GM12878 (cell line): Measurements from ENCODE around the gene TMEM201. TPM values are rescaled to one million over a fixed set of nuclear protein-coding genes. Genes with fewer than 3 reads are reported as not detected.

Experiments
- ATAC-seq: fragments of 200-7000 bp; cut with Tn5 transposase; 3 replicates; pipeline ENCODE4 v1.9.1; 2020; ENCODE audit warnings: mild to moderate bottlenecking, moderate library complexity
- BruUV-seq: library from RNA; stranded (reverse); fragments of 400-500 nt; replicated peaks from 2 replicates; lab custom pipeline; 2021; lab: Mats Ljungman, UMichigan
- CTCF ChIA-PET: fragments of 300-600 bp; sonication (Branson Sonifier 250); formaldehyde crosslinking; extraction: SDS; loops from one replicate; lab custom pipeline; 2021; ENCODE audit warnings: inconsistent platforms; lab: Yijun Ruan, JAX
- POLR2A ChIA-PET: fragments of 350-600 bp; formaldehyde crosslinking; extraction: SDS; loops from one replicate; lab custom pipeline; 2021; ENCODE audit warnings: inconsistent platforms; lab: Charles Lee
- RAD21 ChIA-PET: fragments of 300-600 bp; sonication (Branson Sonifier 250); formaldehyde crosslinking; loops from one replicate; lab custom pipeline; 2023; ENCODE audit warnings: antibody characterized with exemption; ENCODE audit not compliant: unreplicated experiment; lab: Charles Lee
- SMC1A ChIA-PET: fragments of 300-600 bp; sonication (Branson Sonifier 250); formaldehyde crosslinking; loops from one replicate; lab custom pipeline; 2023; ENCODE audit not compliant: unreplicated experiment, uncharacterized antibody; lab: Charles Lee
- DNase-seq: peaks from one replicate; pipeline ENCODE4 v3.0.0-alpha.2; 2011; ENCODE audit warnings: low read depth, low spot score
- FAIRE-seq: peaks from 3 replicates; lab custom pipeline; 2011; peaks lifted over from hg19 to GRCh38; lab: Jason Lieb, UNC
- H2AFZ ChIP-seq: 2 replicates; pipeline ENCODE4 v1.6.0; 2011; ENCODE audit warnings: low read depth, low read length, control low read depth; ENCODE audit not compliant: control insufficient read depth
- H3K27ac ChIP-seq: 2 replicates; pipeline ENCODE4 v1.5.1; 2011; ENCODE audit warnings: control low read depth; ENCODE audit not compliant: control insufficient read depth, insufficient read depth
- H3K27me3 ChIP-seq, 2 experiments: replicated peaks in 1 of 2; 2 replicates each; pipeline versions ENCODE4 v1.6.0 to v1.6.1; 2011; ENCODE audit warnings: low read length in 1 of 2; ENCODE audit not compliant: control insufficient read depth in 2 of 2, insufficient read depth in 2 of 2
- H3K36me3 ChIP-seq, 2 experiments: 2 replicates each; pipeline ENCODE4 v1.5.1; 2011; ENCODE audit warnings: low read length in 1 of 2; ENCODE audit not compliant: control insufficient read depth in 2 of 2, insufficient read depth in 2 of 2
- H3K4me1 ChIP-seq: 2 replicates; pipeline ENCODE4 v1.6.1; 2011; ENCODE audit warnings: mild to moderate bottlenecking, low read length, moderate library complexity, mixed read lengths; ENCODE audit not compliant: control insufficient read depth, insufficient read depth
- H3K4me2 ChIP-seq: 2 replicates; pipeline ENCODE4 v1.6.0; 2011; ENCODE audit warnings: control low read depth; ENCODE audit not compliant: control insufficient read depth, insufficient read depth
- H3K4me3 ChIP-seq: fragments of 200-600 bp; sonication (generic); 2 replicates; pipeline ENCODE4 v1.5.1; 2016
- H3K79me2 ChIP-seq: 2 replicates; pipeline ENCODE4 v1.6.0; 2011; ENCODE audit warnings: low read length; ENCODE audit not compliant: control insufficient read depth, insufficient read depth
- H3K9ac ChIP-seq: 2 replicates; pipeline ENCODE4 v1.8.0; 2011; ENCODE audit warnings: low read length, control low read depth, mixed read lengths; ENCODE audit not compliant: control insufficient read depth, insufficient read depth
- H3K9me3 ChIP-seq: replicated peaks from 3 replicates; pipeline ENCODE4 v1.5.1; 2011; ENCODE audit warnings: mild to moderate bottlenecking, low read length; ENCODE audit not compliant: control insufficient read depth, insufficient read depth
- H4K20me1 ChIP-seq: 2 replicates; pipeline ENCODE4 v1.6.0; 2011; ENCODE audit not compliant: control insufficient read depth, insufficient read depth
- CBX3 ChIP-seq: fragments of 200-600 bp; sonication (generic); IDR thresholded peaks from 2 replicates; pipeline ENCODE4 v1.6.1; 2016; ENCODE audit warnings: low read depth, borderline replicate concordance
- CBX5 ChIP-seq: sonication (generic); IDR thresholded peaks from 2 replicates; pipeline ENCODE4 v1.6.1; 2016; ENCODE audit warnings: low read depth, moderate library complexity, mild to moderate bottlenecking, inconsistent platforms
- PML ChIP-seq: IDR thresholded peaks from 2 replicates; pipeline ENCODE4 v1.6.1; 2012; ENCODE audit warnings: low read length, inconsistent platforms
- RB1 ChIP-seq: fragments of 450-650 bp; formaldehyde crosslinking; IDR thresholded peaks from 2 replicates; pipeline ENCODE4 v1.6.1; 2017; ENCODE audit warnings: mild to moderate bottlenecking, borderline replicate concordance
- ZNF274 ChIP-seq: IDR thresholded peaks from one replicate; pipeline ENCODE4 v1.8.0; 2011; ENCODE audit not compliant: insufficient read length, insufficient read depth
- WGBS: methylation state at CpG from one replicate; pipeline ENCODE4 v1.1.6; 2016; ENCODE audit warnings: low lambda C conversion rate; ENCODE audit not compliant: insufficient replicate concordance, insufficient coverage; ENCODE audit errors: missing lambda C conversion rate; 5-methylcytosine and 5-hydroxymethylcytosine counted together
- in situ Hi-C: fragments of 300-500 bp; cut with MboI; formaldehyde crosslinking; loops from 9 replicates; pipeline ENCODE4 v1.14.3; 2018; ENCODE audit warnings: mixed read lengths
- intact Hi-C: fragments of 100-400 bp; cut with micrococcal nuclease; formaldehyde crosslinking; loops from one replicate; pipeline ENCODE4 v1.14.2; 2022; ENCODE audit not compliant: unreplicated experiment
- polyA plus RNA-seq, 11 experiments: library from polyadenylated mRNA; depleted of rRNA in 4 of 11; unstranded in 6 of 11; stranded (reverse) in 5 of 11; fragments of >200 nt; fragmentation: Nextera tagmentation in 4 of 11; fragmentation: Illumina TruSeq in 1 of 11; extraction: Ambion mirVana in 4 of 11; extraction: Trizol in 1 of 11; gene quantifications; 1 replicate in 1 of 11; 2 replicates in 10 of 11; pipeline versions ENCODE4 v1.2.1 to v1.2.3, GENCODE V29; 2011 to 2016; ENCODE audit warnings: inconsistent platforms in 2 of 11, missing spikeins in 2 of 11, low read depth in 1 of 11
- total RNA-seq, 4 experiments: library from RNA; depleted of rRNA in 3 of 4; stranded (reverse); fragments of >200 nt in 3 of 4; fragmentation: Illumina TruSeq in 1 of 4; extraction: Trizol in 1 of 4; gene quantifications; 2 replicates each; pipeline versions ENCODE4 v1.2.1 to v1.2.3, GENCODE V29; 2013 to 2021
- TF ChIP-seq, protein P1 (sequence below): fragments of 450-650 bp; formaldehyde crosslinking; IDR thresholded peaks from 2 replicates; pipeline ENCODE4 v1.5.0; 2022; ENCODE audit warnings: mild to moderate bottlenecking, missing genetic modification characterization
- TF ChIP-seq, protein P2 (sequence below): fragments of 450-650 bp; IDR thresholded peaks from 2 replicates; pipeline ENCODE4 v1.6.1; 2017; ENCODE audit warnings: borderline replicate concordance
- TF ChIP-seq, protein P3 (sequence below): IDR thresholded peaks from 2 replicates; pipeline ENCODE4 v1.6.1; 2012; ENCODE audit warnings: improper control_type of control experiment, low read depth, low read length; ENCODE audit not compliant: insufficient replicate concordance
- TF ChIP-seq, protein P4 (sequence below): fragments of 450-650 bp; IDR thresholded peaks from 2 replicates; pipeline ENCODE4 v1.6.1; 2017; ENCODE audit warnings: antibody characterized with exemption, mild to moderate bottlenecking, moderate library complexity

The TMEM201 gene
- total and polyA plus RNA-seq, 10 of the 15 experiments (the other 5 are each of a cell fraction or from before 2014, with no cell fraction given): 0.13 to 26.6 (median 6.1) TPM

DNA sequence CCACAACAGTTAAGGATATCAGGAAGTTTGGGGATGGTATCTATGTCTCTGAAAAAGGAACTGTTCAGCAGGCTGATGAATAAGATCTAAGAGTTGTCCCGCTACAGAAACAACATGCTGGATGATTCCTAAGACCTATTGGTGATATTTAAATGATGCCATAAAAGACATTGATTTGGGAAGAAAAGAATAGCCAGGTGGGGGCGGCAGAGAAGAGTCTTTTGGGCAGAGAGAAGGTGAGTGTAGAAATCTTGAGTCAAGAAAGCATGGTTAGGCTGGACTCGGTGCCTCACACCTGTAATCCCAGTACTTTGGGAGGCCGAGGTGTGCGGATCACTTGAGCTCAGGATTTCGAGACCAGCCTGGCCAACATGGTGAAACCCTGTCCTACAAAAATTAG lies 11.8 kb upstream of the TMEM201 start (continued):
- TF ChIP-seq, protein P1, sequence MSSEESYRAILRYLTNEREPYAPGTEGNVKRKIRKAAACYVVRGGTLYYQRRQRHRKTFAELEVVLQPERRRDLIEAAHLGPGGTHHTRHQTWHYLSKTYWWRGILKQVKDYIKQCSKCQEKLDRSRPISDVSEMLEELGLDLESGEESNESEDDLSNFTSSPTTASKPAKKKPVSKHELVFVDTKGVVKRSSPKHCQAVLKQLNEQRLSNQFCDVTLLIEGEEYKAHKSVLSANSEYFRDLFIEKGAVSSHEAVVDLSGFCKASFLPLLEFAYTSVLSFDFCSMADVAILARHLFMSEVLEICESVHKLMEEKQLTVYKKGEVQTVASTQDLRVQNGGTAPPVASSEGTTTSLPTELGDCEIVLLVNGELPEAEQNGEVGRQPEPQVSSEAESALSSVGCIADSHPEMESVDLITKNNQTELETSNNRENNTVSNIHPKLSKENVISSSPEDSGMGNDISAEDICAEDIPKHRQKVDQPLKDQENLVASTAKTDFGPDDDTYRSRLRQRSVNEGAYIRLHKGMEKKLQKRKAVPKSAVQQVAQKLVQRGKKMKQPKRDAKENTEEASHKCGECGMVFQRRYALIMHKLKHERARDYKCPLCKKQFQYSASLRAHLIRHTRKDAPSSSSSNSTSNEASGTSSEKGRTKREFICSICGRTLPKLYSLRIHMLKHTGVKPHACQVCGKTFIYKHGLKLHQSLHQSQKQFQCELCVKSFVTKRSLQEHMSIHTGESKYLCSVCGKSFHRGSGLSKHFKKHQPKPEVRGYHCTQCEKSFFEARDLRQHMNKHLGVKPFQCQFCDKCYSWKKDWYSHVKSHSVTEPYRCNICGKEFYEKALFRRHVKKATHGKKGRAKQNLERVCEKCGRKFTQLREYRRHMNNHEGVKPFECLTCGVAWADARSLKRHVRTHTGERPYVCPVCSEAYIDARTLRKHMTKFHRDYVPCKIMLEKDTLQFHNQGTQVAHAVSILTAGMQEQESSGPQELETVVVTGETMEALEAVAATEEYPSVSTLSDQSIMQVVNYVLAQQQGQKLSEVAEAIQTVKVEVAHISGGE: no peak
- TF ChIP-seq CBX5: no peak

DNA sequence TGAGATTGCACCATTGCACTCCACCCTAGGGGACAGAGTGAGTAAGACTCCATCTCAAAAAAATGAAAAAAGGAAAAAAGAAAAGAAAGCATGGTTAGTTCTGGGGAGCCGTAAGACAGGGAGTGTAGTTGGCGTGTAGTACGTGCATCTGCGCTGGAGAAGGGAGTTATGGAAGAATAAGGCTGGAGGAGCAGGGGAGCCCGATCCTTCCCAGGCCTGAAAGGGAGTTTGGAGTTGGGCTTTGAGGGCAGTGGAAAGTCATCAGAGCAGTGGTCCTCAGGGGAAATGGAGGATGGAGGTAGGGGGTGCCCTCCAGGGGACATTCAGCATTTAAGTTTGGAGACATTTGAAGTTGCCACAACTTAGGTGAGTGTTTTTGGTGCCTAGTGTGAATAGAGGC lies 11.3 kb upstream of the TMEM201 start:
- ChIA-PET POLR2A (no interaction called here), SMC1A (no interaction called here), RAD21 (no interaction called here), CTCF (interaction anchor here (1.2 kb wide), 1 partner anchor 288 kb away, joined by 3 read pairs; no protein-coding TSS in a partner anchor)
- 93% methylated on average over 5 of the region's 5 CpGs for WGBS
- Histone ChIP-seq H3K9me3 (no peaks in the 10 kb centered on the region), H3K9ac (no peak overlapping the region), H3K4me2 (no peak overlapping the region), H3K4me3 (no peak overlapping the region), H3K36me3 (peaks cover 11 to 18% of the 10 kb centered on the region in 2 experiments; a peak in 3 of 4 replicates), H4K20me1 (no peaks in the 10 kb centered on the region), H2AFZ (no peak overlapping the region), H3K79me2 (no peaks in the 10 kb centered on the region), H3K27me3 (no peaks in the 10 kb centered on the region), H3K4me1 (no peaks in the 10 kb centered on the region), H3K27ac (no peak overlapping the region)
- FAIRE-seq (no peak), DNase-seq (no peak), ATAC-seq (no peak)
- intact Hi-C loops (no loop called here), in situ Hi-C loops (no loop called here)
- no TSS peak for BruUV-seq
- TF ChIP-seq RB1 (no peak), ZNF274 (no peak), PML (no peak), CBX3 (no peak)
- TF ChIP-seq, protein P2, sequence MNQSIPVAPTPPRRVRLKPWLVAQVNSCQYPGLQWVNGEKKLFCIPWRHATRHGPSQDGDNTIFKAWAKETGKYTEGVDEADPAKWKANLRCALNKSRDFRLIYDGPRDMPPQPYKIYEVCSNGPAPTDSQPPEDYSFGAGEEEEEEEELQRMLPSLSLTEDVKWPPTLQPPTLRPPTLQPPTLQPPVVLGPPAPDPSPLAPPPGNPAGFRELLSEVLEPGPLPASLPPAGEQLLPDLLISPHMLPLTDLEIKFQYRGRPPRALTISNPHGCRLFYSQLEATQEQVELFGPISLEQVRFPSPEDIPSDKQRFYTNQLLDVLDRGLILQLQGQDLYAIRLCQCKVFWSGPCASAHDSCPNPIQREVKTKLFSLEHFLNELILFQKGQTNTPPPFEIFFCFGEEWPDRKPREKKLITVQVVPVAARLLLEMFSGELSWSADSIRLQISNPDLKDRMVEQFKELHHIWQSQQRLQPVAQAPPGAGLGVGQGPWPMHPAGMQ: no peak
- TF ChIP-seq, protein P3, sequence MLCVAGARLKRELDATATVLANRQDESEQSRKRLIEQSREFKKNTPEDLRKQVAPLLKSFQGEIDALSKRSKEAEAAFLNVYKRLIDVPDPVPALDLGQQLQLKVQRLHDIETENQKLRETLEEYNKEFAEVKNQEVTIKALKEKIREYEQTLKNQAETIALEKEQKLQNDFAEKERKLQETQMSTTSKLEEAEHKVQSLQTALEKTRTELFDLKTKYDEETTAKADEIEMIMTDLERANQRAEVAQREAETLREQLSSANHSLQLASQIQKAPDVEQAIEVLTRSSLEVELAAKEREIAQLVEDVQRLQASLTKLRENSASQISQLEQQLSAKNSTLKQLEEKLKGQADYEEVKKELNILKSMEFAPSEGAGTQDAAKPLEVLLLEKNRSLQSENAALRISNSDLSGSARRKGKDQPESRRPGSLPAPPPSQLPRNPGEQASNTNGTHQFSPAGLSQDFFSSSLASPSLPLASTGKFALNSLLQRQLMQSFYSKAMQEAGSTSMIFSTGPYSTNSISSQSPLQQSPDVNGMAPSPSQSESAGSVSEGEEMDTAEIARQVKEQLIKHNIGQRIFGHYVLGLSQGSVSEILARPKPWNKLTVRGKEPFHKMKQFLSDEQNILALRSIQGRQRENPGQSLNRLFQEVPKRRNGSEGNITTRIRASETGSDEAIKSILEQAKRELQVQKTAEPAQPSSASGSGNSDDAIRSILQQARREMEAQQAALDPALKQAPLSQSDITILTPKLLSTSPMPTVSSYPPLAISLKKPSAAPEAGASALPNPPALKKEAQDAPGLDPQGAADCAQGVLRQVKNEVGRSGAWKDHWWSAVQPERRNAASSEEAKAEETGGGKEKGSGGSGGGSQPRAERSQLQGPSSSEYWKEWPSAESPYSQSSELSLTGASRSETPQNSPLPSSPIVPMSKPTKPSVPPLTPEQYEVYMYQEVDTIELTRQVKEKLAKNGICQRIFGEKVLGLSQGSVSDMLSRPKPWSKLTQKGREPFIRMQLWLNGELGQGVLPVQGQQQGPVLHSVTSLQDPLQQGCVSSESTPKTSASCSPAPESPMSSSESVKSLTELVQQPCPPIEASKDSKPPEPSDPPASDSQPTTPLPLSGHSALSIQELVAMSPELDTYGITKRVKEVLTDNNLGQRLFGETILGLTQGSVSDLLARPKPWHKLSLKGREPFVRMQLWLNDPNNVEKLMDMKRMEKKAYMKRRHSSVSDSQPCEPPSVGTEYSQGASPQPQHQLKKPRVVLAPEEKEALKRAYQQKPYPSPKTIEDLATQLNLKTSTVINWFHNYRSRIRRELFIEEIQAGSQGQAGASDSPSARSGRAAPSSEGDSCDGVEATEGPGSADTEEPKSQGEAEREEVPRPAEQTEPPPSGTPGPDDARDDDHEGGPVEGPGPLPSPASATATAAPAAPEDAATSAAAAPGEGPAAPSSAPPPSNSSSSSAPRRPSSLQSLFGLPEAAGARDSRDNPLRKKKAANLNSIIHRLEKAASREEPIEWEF: no peak
- TF ChIP-seq, protein P4, sequence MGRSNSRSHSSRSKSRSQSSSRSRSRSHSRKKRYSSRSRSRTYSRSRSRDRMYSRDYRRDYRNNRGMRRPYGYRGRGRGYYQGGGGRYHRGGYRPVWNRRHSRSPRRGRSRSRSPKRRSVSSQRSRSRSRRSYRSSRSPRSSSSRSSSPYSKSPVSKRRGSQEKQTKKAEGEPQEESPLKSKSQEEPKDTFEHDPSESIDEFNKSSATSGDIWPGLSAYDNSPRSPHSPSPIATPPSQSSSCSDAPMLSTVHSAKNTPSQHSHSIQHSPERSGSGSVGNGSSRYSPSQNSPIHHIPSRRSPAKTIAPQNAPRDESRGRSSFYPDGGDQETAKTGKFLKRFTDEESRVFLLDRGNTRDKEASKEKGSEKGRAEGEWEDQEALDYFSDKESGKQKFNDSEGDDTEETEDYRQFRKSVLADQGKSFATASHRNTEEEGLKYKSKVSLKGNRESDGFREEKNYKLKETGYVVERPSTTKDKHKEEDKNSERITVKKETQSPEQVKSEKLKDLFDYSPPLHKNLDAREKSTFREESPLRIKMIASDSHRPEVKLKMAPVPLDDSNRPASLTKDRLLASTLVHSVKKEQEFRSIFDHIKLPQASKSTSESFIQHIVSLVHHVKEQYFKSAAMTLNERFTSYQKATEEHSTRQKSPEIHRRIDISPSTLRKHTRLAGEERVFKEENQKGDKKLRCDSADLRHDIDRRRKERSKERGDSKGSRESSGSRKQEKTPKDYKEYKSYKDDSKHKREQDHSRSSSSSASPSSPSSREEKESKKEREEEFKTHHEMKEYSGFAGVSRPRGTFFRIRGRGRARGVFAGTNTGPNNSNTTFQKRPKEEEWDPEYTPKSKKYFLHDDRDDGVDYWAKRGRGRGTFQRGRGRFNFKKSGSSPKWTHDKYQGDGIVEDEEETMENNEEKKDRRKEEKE: no peak
